Fibroblast of pulmonary artery (primary cell): Measurements from ENCODE around the gene GPX2.

ENCODE experiments used
- DNase-seq: peaks from one replicate; pipeline ENCODE4 v3.0.0-alpha.2; 2010; ENCODE audit warnings: low read depth
- H3K4me3 ChIP-seq: replicated peaks from 2 replicates; pipeline ENCODE4 v1.5.1; 2011; ENCODE audit warnings: low read depth, mild to moderate bottlenecking, control low read depth, low read length, moderate library complexity
- TF ChIP-seq, protein P1 (sequence below): IDR thresholded peaks from 2 replicates; pipeline ENCODE4 v1.5.1; 2011; ENCODE audit warnings: mild to moderate bottlenecking, control low read depth, low read length, inconsistent platforms; ENCODE audit errors: missing control alignments

GPX2 gene

GRCh38 chr14:64970776-64971477, 28.4 kb upstream of the GPX2 start:
- DNase-seq: no peak
- TF ChIP-seq, protein P1, sequence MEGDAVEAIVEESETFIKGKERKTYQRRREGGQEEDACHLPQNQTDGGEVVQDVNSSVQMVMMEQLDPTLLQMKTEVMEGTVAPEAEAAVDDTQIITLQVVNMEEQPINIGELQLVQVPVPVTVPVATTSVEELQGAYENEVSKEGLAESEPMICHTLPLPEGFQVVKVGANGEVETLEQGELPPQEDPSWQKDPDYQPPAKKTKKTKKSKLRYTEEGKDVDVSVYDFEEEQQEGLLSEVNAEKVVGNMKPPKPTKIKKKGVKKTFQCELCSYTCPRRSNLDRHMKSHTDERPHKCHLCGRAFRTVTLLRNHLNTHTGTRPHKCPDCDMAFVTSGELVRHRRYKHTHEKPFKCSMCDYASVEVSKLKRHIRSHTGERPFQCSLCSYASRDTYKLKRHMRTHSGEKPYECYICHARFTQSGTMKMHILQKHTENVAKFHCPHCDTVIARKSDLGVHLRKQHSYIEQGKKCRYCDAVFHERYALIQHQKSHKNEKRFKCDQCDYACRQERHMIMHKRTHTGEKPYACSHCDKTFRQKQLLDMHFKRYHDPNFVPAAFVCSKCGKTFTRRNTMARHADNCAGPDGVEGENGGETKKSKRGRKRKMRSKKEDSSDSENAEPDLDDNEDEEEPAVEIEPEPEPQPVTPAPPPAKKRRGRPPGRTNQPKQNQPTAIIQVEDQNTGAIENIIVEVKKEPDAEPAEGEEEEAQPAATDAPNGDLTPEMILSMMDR: no peak
- H3K4me3 ChIP-seq: peak overlapping the region; percentile 58

GRCh38 chr14:64970041-64970440, 27.5 kb upstream of the GPX2 start:
- no peak overlapping the region for H3K4me3 ChIP-seq
- TF ChIP-seq, protein P1: no peak
- DNase-seq: no peak

DNA sequence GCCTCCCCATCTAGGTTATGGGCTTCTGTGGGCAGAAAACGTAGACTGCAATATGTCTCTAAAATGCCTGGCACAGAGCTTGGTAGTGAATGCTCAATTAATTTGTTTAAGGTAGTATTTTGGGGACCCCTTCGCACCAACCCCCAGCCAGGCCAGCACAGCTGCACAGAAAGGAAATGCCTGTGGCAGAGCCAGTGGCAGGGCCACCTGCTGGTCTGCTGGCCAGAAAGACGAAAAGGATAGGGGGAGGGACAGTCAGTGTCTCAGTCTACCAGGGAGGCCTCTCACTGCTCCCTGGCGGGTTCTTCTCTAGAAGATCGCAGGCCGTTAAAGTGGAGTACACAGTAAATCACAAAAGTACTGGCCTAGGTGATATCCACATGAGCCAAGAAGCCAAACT, 26.1 kb upstream of the GPX2 start:
- TF ChIP-seq, protein P1: no peak
- no peak for DNase-seq
- no peak overlapping the region for H3K4me3 ChIP-seq

DNA sequence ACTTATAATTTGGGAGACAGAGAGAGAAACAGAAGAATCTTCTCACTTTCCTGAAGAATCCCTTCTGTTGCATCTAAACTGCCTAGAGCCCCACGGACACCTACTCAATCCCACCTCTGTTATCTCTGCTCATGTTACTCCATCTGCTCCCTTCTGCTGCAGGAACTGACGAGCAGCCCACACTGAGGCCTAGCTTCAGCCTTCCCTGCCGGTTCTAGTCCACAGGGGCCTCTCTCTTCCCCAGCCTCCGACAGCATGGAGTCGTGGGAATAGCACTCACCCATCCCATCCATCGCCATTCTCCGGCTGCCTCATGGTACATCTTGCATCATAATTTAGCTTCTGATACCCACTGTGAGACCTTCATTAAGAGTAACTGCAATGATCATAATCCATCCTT, 25.6 kb upstream of the GPX2 start:
- DNase-seq: no peak
- H3K4me3 ChIP-seq: no peak overlapping the region
- TF ChIP-seq, protein P1: no peak

DNA sequence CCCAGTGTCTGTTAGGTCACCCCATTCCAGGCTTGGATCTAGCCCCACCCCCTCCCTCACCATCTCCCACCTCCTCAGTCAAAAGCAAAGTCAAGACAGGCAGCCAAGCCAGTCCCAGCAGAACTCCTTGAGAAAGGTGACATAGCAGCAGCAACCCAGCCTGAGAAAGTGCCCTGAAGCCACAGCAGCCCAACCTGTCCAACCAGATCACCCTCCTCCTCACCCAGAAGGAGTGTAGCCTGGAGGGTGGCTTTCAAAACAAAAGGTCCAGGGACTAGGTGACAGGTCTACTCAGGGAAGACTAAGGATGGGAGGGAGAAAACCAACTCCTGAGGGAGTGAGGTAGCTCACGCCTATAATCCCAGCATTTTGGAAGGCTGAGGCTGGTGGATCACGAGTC, 24.4 kb upstream of the GPX2 start:
- DNase-seq: no peak
- no peak overlapping the region for H3K4me3 ChIP-seq
- TF ChIP-seq, protein P1: no peak

DNA sequence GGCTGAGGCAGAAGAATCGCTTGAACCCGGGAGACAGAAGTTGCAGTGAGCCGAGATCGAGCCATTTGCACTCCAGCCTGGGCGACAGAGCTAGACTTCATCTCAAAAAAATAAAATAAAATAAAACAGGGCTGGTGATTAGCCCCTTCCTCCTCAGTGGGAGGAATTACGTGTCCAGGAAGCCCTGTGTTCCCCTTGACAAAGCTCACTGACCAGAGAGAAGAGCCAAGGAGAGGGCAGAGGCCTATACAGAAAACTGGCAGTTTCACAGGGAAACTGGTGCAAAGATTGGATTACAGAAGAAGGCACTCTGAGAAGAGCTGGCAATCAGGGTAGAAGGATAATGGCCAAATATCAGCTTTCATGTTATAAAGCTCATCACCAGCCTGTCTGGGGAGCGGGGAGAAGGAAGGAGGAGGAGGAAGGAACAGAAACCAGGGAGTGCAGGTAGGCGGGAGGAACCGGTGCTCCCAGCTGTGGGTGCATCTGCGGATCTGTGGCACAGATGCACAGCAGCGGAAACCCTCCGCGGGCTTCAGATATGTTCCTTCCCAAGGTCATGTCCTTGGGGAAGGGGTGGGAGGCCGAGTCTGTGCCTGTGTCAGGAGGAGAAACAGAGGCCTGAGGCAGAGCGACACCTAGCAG, 22.9 kb upstream of the GPX2 start:
- TF ChIP-seq, protein P1: no peak
- no peak for DNase-seq

DNA sequence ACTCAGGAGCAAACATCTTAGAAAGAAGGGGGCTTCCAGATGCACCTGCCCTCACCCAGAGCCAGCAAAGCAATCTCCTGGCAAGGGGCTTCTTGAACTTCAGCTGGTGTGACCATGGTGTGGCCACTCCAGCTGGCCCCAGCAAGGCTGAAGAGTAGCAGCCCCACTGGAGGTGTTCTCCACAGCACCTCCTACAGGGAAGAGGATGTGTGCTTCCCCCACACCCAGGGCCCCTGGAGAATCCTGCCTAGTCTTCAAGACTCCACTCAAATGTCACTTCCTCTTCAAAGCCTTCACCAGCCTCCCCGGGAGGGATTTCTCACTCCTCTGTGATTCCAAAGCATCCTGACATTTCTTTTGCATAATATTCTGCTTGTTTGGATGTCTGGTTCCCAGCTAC, 21.1 kb upstream of the GPX2 start:
- no peak for DNase-seq

More for the DNA sequence above, 22.9 kb upstream of the GPX2 start:
- H3K4me3 ChIP-seq: no peak overlapping the region

More for the DNA sequence above, 21.1 kb upstream of the GPX2 start:
- TF ChIP-seq, protein P1: no peak
- H3K4me3 ChIP-seq: no peak overlapping the region
